HL-60 (cell line): Measurements from ENCODE around the gene PPP1R16B.

Source experiments
- CTCF ChIP-seq: IDR thresholded peaks from one replicate; pipeline ENCODE4 v1.5.1; 2011; ENCODE audit warnings: low read length, control low read depth, inconsistent platforms; ENCODE audit not compliant: insufficient read depth
- POLR2AphosphoS5 ChIP-seq: IDR thresholded peaks from 2 replicates; pipeline ENCODE4 v1.6.1; 2012; ENCODE audit warnings: low read depth
- REST ChIP-seq: IDR thresholded peaks from 2 replicates; pipeline ENCODE4 v1.6.1; 2012; ENCODE audit warnings: low read depth; ENCODE audit not compliant: insufficient replicate concordance
- SPI1 ChIP-seq: IDR thresholded peaks from 2 replicates; pipeline ENCODE4 v1.6.1; 2012; ENCODE audit warnings: low read depth, mild to moderate bottlenecking, borderline replicate concordance

- TF ChIP-seq CTCF (no peak), REST (no peak), POLR2AphosphoS5 (no peak), SPI1 (no peak)
Measured at GRCh38 chr20:38843346-38843745, 37.8 kb downstream of the PPP1R16B start.
